Measurements from ENCODE around the gene DHCR7.

GRCh38 chr11:71442123-71442522 is 6.1 kb downstream of the DHCR7 start:
- TF ChIP-seq CTCF (IDR thresholded peaks at IDR 0.05) (no peak), POLR2A (IDR thresholded peaks at IDR 0.05) (no peak)

Data from Peyer's patch (tissue), 4 donors.